Body of pancreas (tissue), 4 donors: ENCODE results near the gene CLDN34.

Source experiments
- POLR2A ChIP-seq, 3 donors: fragments of 450-650 bp; IDR thresholded peaks; one replicate each; pipeline ENCODE4 v1.6.1; 2016; ENCODE audit warnings: antibody characterized with exemption in 3 of 3, mild to moderate bottlenecking in 2 of 3
- TF ChIP-seq, protein P1 (sequence below), 7 experiments: fragments of 450-650 bp in 4 of 7; fragments of 200-600 bp in 3 of 7; sonication (generic) in 3 of 7; IDR thresholded peaks; one replicate each; pipeline ENCODE4 v1.5.1; 2016 to 2019; ENCODE audit warnings: antibody characterized with exemption in 7 of 7

DNA sequence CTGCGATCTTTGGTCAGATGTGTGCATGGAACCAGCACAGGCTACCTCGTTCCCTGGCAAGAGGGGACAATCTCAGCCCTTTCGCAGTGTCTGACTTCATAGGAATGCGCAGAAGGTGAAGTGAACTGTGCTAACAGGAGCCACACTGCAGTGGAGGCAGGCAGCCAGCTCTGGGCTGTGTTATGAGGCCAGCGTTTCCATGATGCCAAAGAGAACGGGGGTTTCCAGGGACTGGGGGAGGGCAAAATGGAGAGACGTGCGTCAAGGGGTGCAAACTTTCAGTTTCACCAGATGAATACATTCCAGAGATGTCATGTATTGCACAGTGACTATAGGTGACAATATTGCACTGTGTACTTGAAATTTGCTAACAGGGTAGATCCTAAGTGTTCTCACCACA, 30.4 kb downstream of the CLDN34 start:
- TF ChIP-seq, protein P1, sequence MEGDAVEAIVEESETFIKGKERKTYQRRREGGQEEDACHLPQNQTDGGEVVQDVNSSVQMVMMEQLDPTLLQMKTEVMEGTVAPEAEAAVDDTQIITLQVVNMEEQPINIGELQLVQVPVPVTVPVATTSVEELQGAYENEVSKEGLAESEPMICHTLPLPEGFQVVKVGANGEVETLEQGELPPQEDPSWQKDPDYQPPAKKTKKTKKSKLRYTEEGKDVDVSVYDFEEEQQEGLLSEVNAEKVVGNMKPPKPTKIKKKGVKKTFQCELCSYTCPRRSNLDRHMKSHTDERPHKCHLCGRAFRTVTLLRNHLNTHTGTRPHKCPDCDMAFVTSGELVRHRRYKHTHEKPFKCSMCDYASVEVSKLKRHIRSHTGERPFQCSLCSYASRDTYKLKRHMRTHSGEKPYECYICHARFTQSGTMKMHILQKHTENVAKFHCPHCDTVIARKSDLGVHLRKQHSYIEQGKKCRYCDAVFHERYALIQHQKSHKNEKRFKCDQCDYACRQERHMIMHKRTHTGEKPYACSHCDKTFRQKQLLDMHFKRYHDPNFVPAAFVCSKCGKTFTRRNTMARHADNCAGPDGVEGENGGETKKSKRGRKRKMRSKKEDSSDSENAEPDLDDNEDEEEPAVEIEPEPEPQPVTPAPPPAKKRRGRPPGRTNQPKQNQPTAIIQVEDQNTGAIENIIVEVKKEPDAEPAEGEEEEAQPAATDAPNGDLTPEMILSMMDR (IDR thresholded peaks at IDR 0.05) = no peak
- no peak for TF ChIP-seq POLR2A (IDR thresholded peaks at IDR 0.05)
